GM12892 (cell line): ENCODE results near the gene AQP12A.

Experiments
- POLR2A ChIP-seq: IDR thresholded peaks from 2 replicates; pipeline ENCODE4 v1.6.1; 2011; ENCODE audit warnings: low read depth, low read length, control low read depth
- POLR2AphosphoS5 ChIP-seq: IDR thresholded peaks from 2 replicates; pipeline ENCODE4 v1.6.1; 2011; ENCODE audit warnings: low read depth, low read length, control low read depth

DNA sequence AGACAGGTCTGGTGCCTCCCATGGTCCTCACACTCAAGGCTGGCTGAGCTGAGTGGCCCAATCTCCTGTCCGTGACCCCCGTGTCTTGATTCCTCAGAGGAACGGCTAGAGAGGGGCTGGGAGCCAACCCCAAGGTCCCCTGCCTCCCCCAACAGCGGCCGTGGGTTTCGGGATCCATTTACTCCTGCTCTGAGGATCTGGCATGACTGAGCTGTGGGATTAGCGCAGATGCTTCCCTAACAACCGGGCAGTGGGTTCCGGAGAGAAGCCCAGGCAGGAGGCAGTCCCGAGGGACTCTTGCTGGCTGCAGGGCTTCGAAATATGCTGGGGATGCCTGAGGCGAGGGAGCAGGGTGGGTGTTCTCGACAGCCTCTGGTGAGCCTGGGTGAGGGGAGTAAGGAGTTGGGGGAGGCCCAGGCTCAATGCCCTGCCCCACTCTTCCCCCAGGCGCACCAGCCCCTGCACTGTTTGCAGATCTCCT lies 47.5 kb upstream of the AQP12A start:
- TF ChIP-seq POLR2A (no peak), POLR2AphosphoS5 (no peak)
